Measurements from ENCODE around the gene SERP2.

SERP2 gene

GRCh38 chr13:44432650-44433049 lies 59.0 kb downstream of the SERP2 start:
- Histone ChIP-seq H4K20me1 (ENCODE audit: low read depth, low read length) (no peaks in the 10 kb centered on the region), H3K4me3 (ENCODE audit: insufficient read depth, low read length, poor library complexity, severe bottlenecking) (no peak overlapping the region), H3F3A (ENCODE audit: insufficient read depth) (peaks cover 18% of the 10 kb centered on the region), H3K27me3 (ENCODE audit: low read length) (no peaks in the 10 kb centered on the region), H3K36me3 (ENCODE audit: low read length) (no peaks in the 10 kb centered on the region), H2AFZ (ENCODE audit: low read depth, low read length, severe bottlenecking) (no peak overlapping the region), H3K79me2 (ENCODE audit: insufficient read depth, low read length) (no peaks in the 10 kb centered on the region), H3K27ac (ENCODE audit: low read depth, low read length) (no peak overlapping the region), H3K9me2 (replicated peaks; ENCODE audit: insufficient read depth, low read length) (no peaks in the 10 kb centered on the region), H3K4me2 (ENCODE audit: low read depth, low read length, poor library complexity, severe bottlenecking) (no peak overlapping the region), H3K9ac (ENCODE audit: low read length) (no peak overlapping the region), H3K9me3 (ENCODE audit: insufficient read depth, low read length) (no peaks in the 10 kb centered on the region)
- TF ChIP-seq, protein P1, sequence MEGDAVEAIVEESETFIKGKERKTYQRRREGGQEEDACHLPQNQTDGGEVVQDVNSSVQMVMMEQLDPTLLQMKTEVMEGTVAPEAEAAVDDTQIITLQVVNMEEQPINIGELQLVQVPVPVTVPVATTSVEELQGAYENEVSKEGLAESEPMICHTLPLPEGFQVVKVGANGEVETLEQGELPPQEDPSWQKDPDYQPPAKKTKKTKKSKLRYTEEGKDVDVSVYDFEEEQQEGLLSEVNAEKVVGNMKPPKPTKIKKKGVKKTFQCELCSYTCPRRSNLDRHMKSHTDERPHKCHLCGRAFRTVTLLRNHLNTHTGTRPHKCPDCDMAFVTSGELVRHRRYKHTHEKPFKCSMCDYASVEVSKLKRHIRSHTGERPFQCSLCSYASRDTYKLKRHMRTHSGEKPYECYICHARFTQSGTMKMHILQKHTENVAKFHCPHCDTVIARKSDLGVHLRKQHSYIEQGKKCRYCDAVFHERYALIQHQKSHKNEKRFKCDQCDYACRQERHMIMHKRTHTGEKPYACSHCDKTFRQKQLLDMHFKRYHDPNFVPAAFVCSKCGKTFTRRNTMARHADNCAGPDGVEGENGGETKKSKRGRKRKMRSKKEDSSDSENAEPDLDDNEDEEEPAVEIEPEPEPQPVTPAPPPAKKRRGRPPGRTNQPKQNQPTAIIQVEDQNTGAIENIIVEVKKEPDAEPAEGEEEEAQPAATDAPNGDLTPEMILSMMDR (IDR thresholded peaks at IDR 0.05; ENCODE audit: insufficient read depth, low read length, poor library complexity, severe bottlenecking): no peak
- no peak for TF ChIP-seq EZH2phosphoT487 (conservative IDR thresholded peaks at IDR 0.05; ENCODE audit: low read length)

GRCh38 chr13:44433863-44434765 lies 60.5 kb downstream of the SERP2 start:
- Histone ChIP-seq H3K4me2 (ENCODE audit: low read depth, low read length, poor library complexity, severe bottlenecking) (no peak overlapping the region), H3K9me3 (ENCODE audit: insufficient read depth, low read length) (no peaks in the 10 kb centered on the region), H3K9me2 (replicated peaks; ENCODE audit: insufficient read depth, low read length) (no peaks in the 10 kb centered on the region), H3K27ac (ENCODE audit: low read depth, low read length) (peak overlapping the region; percentile 15; the same call in 1 of the 2 replicates), H3K9ac (ENCODE audit: low read length) (no peak overlapping the region), H3K4me3 (ENCODE audit: insufficient read depth, low read length, poor library complexity, severe bottlenecking) (no peak overlapping the region), H3K27me3 (ENCODE audit: low read length) (no peaks in the 10 kb centered on the region), H2AFZ (ENCODE audit: low read depth, low read length, severe bottlenecking) (no peak overlapping the region), H4K20me1 (ENCODE audit: low read depth, low read length) (no peaks in the 10 kb centered on the region), H3F3A (ENCODE audit: insufficient read depth) (peaks cover 21% of the 10 kb centered on the region), H3K79me2 (ENCODE audit: insufficient read depth, low read length) (no peaks in the 10 kb centered on the region), H3K36me3 (ENCODE audit: low read length) (no peaks in the 10 kb centered on the region)
- TF ChIP-seq, protein P1 (IDR thresholded peaks at IDR 0.05; ENCODE audit: insufficient read depth, low read length, poor library complexity, severe bottlenecking): no peak
- TF ChIP-seq EZH2phosphoT487 (conservative IDR thresholded peaks at IDR 0.05; ENCODE audit: low read length): no peak

DNA sequence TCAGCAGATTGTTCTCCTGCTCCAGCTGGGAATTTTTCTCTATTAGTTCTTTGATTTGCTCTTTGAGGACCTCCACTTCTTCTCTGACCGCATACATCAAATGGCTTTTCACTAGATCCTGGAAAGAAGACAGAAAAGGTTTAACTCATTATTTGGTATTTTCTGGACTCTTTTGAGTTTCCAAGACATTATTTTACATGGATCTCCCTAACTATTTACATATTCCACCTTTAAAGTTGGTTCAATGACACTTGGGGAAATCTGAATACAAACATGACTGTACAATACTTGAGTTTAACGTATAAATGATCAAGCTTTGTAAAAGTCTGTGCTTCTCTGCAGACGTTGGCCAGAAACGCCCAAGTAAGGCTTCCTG lies 61.1 kb downstream of the SERP2 start:
- H2AFZ ChIP-seq (ENCODE audit: low read depth, low read length, severe bottlenecking): peak overlapping the region; percentile 82
- peak overlapping the region; percentile 59 for H3K27ac ChIP-seq (ENCODE audit: low read depth, low read length)

More for the DNA sequence above, 61.1 kb downstream of the SERP2 start:
- peak overlapping the region; percentile 33; the same call in 1 of the 2 replicates for H3K9ac ChIP-seq (ENCODE audit: low read length)
- TF ChIP-seq EZH2phosphoT487 (conservative IDR thresholded peaks at IDR 0.05; ENCODE audit: low read length): no peak
- TF ChIP-seq, protein P1 (IDR thresholded peaks at IDR 0.05; ENCODE audit: insufficient read depth, low read length, poor library complexity, severe bottlenecking): no peak
- H3K79me2 ChIP-seq (ENCODE audit: insufficient read depth, low read length): no peaks in the 10 kb centered on the region
- H3K4me3 ChIP-seq (ENCODE audit: insufficient read depth, low read length, poor library complexity, severe bottlenecking): no peak overlapping the region
- H3F3A ChIP-seq (ENCODE audit: insufficient read depth): peaks cover 21% of the 10 kb centered on the region
- no peaks in the 10 kb centered on the region for H4K20me1 ChIP-seq (ENCODE audit: low read depth, low read length)
- no peaks in the 10 kb centered on the region for H3K27me3 ChIP-seq (ENCODE audit: low read length)
- H3K36me3 ChIP-seq (ENCODE audit: low read length): no peaks in the 10 kb centered on the region
- H3K9me2 ChIP-seq (replicated peaks; ENCODE audit: insufficient read depth, low read length): no peaks in the 10 kb centered on the region
- peak overlapping the region; percentile 83 for H3K4me2 ChIP-seq (ENCODE audit: low read depth, low read length, poor library complexity, severe bottlenecking)
- no peaks in the 10 kb centered on the region for H3K9me3 ChIP-seq (ENCODE audit: insufficient read depth, low read length)
